NCI-H2196 treated with DMSO at 0.1 percent for 48 hours (cell line): ENCODE measurements around the gene MYBPC2.

Experiments used
- DNase-seq: peaks from one replicate; lab custom pipeline; 2025; ENCODE audit not compliant: unreplicated experiment; lab: John Stamatoyannopoulos, UW

Gene MYBPC2

GRCh38 chr19:50496189-50497021 lies 63.7 kb downstream of the MYBPC2 start:
- no peak for DNase-seq

DNA sequence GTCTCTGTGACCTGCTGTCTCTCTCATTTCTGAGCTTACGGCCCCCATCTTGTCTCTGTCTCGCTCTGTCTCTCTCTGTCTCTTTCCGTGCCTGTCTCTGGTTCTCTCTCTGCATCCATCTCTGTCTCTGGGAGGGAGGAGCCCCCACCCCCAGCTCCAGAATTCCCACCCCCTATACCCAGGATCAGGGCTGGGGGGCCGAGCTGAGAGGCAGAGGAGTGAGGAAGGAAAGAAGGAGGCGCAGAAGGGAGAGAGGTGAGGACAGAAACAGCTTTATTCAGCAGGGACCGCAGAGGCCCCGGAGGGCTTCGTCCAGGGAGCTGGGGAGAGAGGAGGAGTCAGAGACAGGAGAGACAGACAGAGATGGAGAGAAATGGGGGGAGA lies 64.3 kb downstream of the MYBPC2 start:
- DNase-seq = no peak

- no peak for DNase-seq
These were observed 65.7 kb downstream of the MYBPC2 start for GRCh38 chr19:50498219-50499056.

DNA sequence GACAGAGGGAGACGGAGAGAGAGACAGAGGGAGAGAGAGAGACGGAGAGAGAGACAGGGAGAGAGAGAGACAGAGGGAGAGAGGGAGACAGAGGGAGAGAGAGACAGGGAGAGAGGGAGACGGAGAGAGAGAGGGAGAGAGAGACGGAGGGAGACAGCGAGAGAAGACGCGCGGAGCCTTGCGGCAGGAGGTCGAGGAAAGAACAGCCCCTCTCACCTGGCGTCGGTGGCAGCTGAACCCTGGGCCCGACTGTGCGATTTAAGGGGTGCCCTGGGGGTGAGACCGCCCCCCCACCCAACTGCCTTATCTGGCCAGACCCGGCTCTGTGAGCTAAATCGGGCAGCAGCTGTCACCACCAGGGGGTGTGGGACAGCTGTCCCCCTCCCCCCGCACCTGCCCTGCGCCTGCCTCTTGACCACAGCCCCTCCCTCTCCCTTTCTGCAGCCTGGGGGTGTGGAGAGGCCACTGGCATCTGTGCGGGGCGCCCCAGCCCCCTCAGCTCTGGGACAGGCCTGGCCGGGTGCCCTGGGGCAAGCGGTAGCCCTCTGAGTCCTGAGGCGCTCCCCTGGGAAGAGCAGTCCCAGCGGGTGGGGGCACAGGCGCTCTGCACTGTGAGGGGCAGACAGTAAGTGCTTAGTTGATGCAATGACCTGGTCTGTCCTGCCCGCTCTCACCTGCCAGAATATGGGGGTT lies 67.5 kb downstream of the MYBPC2 start:
- DNase-seq = no peak

DNA sequence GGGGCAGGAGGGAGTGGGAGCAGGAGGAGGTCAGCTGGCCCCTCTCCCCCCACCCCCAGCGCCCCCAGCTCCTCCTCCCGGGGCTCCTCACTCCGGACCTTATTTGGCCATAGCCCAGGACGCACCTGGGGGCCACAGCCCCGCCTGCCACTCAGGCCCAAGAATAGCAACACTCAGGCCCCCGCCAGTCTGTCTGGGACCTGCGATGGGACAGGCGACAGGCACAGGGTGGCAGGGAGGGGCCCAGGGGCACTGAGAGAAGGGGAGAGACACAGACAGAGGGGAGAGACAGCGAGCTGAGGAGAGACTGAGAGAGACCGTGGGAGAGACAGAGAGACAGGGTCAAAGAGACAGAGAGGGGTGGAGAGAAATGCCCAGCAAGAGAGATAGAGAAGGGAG lies 68.1 kb downstream of the MYBPC2 start:
- no peak for DNase-seq

GRCh38 chr19:50501186-50501567 lies 68.5 kb downstream of the MYBPC2 start:
- no peak for DNase-seq

DNA sequence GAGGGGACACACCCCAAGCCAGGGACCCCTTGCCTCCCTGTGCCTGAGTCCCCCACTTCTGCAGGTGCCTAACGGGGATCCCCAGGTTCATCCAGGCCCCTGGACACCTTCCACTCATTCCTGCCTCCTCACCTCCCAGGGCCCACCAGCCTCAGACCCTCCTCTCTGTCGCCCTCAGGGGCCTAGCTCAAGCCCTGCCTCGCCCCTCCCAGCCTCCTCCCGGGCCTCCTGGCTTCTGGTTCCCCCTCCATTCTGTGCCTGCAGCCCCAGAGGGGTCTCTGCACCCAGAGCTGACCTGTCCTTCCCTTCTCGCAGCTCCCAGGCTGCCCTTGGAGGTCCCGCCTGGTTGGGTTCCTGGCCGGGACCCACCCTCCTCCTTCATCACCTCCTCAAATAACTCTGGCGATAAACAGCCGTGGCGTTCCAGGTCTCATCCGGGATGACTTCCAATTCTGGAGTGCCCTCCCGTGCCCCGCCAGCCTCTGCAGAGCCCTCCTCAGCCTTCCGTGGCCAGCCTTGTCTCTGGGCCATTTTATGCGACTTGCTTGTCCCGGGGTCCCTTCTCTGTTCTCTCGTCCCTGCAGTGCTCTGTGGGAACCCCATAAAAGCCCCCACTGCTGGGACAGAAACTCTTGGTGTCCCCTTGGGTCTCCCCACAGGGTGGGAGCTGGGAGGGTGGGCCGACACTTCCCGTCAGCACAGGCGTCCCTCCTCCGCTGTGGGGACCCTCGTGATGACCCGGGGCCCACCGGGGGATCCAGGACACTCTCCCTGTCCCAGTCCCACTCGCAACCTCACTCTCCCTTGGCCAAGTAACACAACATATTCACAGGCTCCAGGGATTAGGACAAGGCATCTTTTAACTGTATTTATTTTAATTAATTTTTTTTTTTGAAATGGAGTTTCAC lies 69.1 kb downstream of the MYBPC2 start:
- DNase-seq = no peak

- DNase-seq = no peak
These were observed 73.3 kb downstream of the MYBPC2 start for GRCh38 chr19:50505856-50506611.

- no peak for DNase-seq
These were observed 74.0 kb downstream of the MYBPC2 start for GRCh38 chr19:50506700-50507099.

GRCh38 chr19:50507376-50507775 lies 74.7 kb downstream of the MYBPC2 start:
- DNase-seq = no peak

GRCh38 chr19:50508843-50509190 lies 76.1 kb downstream of the MYBPC2 start:
- no peak for DNase-seq

DNA sequence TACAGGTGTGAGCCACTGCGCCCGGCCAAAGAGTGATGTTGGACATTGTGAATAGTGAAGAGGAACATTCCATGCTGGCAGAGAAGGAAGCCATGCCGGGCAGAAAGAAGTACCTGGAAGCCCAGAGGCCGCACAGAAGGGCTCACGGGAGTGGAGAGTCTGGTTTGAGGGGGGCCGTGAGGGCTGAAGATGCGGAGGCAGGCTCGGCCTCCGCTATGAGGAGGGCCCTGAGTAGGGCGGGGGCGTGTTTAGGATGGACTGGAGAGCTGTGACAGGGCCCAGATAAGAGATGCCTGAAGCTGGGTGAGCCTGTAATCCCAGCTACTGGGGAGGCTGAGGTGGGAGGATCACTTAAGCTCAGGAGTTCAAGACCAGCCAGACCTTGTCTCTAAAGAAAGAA lies 76.7 kb downstream of the MYBPC2 start:
- DNase-seq = no peak

GRCh38 chr19:50510121-50510670 lies 77.5 kb downstream of the MYBPC2 start:
- no peak for DNase-seq

DNA sequence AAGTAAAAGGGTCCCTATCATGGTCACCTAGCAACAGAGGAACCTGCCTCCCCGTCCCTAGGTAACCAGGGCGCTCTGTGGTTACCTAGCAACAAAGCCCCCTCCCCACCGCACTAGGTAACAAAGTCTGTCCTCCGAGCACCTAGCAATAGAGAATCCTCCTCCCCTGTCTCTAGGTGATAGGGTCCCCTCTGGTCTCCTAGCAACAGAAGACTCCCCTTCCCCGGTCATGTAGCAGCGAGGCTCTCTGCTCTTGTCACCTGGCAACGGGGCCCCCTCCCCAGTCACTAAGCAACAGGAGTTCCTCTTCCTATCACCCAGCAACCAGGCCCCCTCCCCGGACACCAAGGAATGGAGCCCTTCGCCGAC lies 78.0 kb downstream of the MYBPC2 start:
- DNase-seq = peak; percentile 81

GRCh38 chr19:50511069-50511822 lies 78.6 kb downstream of the MYBPC2 start, which contains the start of gene JOSD2:
Gene JOSD2, minus strand, starts transcription at chr19:50511191. Its CDS starts 760 bp downstream, at chr19:50510431.
- peak; percentile 98 for DNase-seq

GRCh38 chr19:50512112-50512998 lies 79.7 kb downstream of the MYBPC2 start:
- DNase-seq = no peak

GRCh38 chr19:50512999-50513745 lies 80.5 kb downstream of the MYBPC2 start:
- DNase-seq = no peak
